ENCODE data around the gene ZSCAN1.
A peak's percentile ranks its signal among the peaks of the same experiment; 100 is the strongest.

ZSCAN1 gene

GRCh38 chr19:58040751-58041525 lies 7.1 kb downstream of the ZSCAN1 start:
- DNase-seq (ENCODE audit: low read depth, low spot score) = no peak

- no peak for DNase-seq (ENCODE audit: low read depth, low spot score)
Observed at GRCh38 chr19:58042495-58043340, 8.9 kb downstream of the ZSCAN1 start.

- DNase-seq (ENCODE audit: low read depth, low spot score) = no peak
Observed at GRCh38 chr19:58044391-58044790, 10.6 kb downstream of the ZSCAN1 start.

GRCh38 chr19:58044886-58045285 lies 11.1 kb downstream of the ZSCAN1 start:
- no peak for DNase-seq (ENCODE audit: low read depth, low spot score)

- DNase-seq (ENCODE audit: low read depth, low spot score) = no peak
Observed at GRCh38 chr19:58045411-58046050, 11.7 kb downstream of the ZSCAN1 start.

- no peak for DNase-seq (ENCODE audit: low read depth, low spot score)
Observed at GRCh38 chr19:58046856-58047255, 13.0 kb downstream of the ZSCAN1 start.

GRCh38 chr19:58047672-58048071 lies 13.8 kb downstream of the ZSCAN1 start:
- no peak for DNase-seq (ENCODE audit: low read depth, low spot score)

- DNase-seq (ENCODE audit: low read depth, low spot score) = no peak
Observed at GRCh38 chr19:58052256-58052655, 18.4 kb downstream of the ZSCAN1 start.

- no peak for DNase-seq (ENCODE audit: low read depth, low spot score)
Observed at GRCh38 chr19:58053480-58054156, 19.8 kb downstream of the ZSCAN1 start.

- DNase-seq (ENCODE audit: low read depth, low spot score) = no peak
Observed at GRCh38 chr19:58054901-58055874, 21.4 kb downstream of the ZSCAN1 start.

GRCh38 chr19:58056261-58056660 lies 22.4 kb downstream of the ZSCAN1 start:
- DNase-seq (ENCODE audit: low read depth, low spot score) = no peak

- no peak for DNase-seq (ENCODE audit: low read depth, low spot score)
Observed at GRCh38 chr19:58056861-58057260, 23.0 kb downstream of the ZSCAN1 start.

GRCh38 chr19:58058467-58058866 lies 24.6 kb downstream of the ZSCAN1 start:
- DNase-seq (ENCODE audit: low read depth, low spot score) = no peak

- DNase-seq (ENCODE audit: low read depth, low spot score) = peak; percentile 11
Observed at GRCh38 chr19:58059003-58059670, 25.3 kb downstream of the ZSCAN1 start, which contains the start of gene ZNF135. TSS of gene ZNF135 (plus strand) at chr19:58059282. CDS start at chr19:58060003, 721 bp downstream.

- DNase-seq (ENCODE audit: low read depth, low spot score) = no peak
Observed at GRCh38 chr19:58059671-58060078, 25.9 kb downstream of the ZSCAN1 start.

GRCh38 chr19:58060231-58060630 lies 26.4 kb downstream of the ZSCAN1 start:
- no peak for DNase-seq (ENCODE audit: low read depth, low spot score)

- DNase-seq (ENCODE audit: low read depth, low spot score) = no peak
Observed at GRCh38 chr19:58063712-58064111, 29.9 kb downstream of the ZSCAN1 start.

- no peak for DNase-seq (ENCODE audit: low read depth, low spot score)
Observed at GRCh38 chr19:58067240-58067912, 33.6 kb downstream of the ZSCAN1 start.

GRCh38 chr19:58079792-58080191 lies 46.0 kb downstream of the ZSCAN1 start:
- DNase-seq (ENCODE audit: low read depth, low spot score) = no peak
